ENCODE data around the gene SNAP47. TPM values are rescaled to one million over a fixed set of nuclear protein-coding genes. Genes with fewer than 3 reads are reported as not detected.

SNAP47 gene
- total RNA-seq, 2 donors from 2014 or later = 34.0 to 35.3 TPM

DNA sequence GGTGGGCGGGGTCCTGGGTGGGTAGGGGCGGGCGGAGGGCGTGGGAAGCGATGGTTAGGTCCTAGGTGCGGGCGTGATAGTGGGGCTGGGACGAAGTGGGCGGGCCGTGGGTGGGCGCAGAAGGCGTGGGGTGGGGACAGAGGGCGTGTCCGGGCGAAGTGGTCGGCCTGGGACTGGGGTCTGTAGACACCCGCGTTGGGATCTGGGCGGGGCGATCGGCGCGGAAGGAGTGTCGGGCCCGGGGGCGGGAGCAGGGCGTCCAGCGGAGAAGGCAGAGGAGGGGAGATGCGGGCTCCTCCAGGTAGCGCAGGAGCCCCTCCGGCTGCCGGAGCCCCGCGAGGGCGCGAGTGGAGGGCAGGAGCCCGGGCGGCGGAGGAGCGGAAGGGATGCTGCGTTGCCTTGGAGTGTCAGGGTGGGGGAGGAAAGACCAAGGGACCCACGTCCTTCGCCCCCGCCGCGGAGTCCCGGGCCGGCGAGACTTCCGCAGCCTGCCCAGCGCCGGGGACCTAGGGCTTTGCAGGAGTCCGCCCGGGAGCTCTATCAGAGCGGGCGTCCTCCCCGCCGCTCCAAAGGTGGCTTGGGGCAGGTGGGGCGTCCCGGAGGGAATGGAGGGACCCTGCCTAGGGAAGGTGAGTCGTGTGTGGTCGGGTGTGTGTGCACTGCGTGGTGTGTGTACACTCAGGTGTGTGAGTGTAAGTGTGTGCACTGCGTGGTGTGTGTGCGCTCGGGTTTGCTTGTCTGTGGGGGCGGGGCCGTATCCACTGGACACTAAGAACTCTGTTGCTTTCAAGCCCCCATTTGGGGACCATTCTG, 53.2 kb downstream of the SNAP47 start:
- no peaks in the 10 kb centered on the region for H3K36me3 Mint-ChIP-seq (ENCODE audit: insufficient read depth in 2 of 2)
- peak; percentile 77 to 78 for DNase-seq
- peak overlapping the region; percentile 84 to 88 for H3K4me3 Mint-ChIP-seq
- H3K27ac Mint-ChIP-seq = no peak overlapping the region
- peak; percentile 72 to 74 for ATAC-seq (replicated peaks in 1 of 2)
- no peaks in the 10 kb centered on the region for H3K9me3 Mint-ChIP-seq
- no peaks in the 10 kb centered on the region for H3K27me3 Mint-ChIP-seq (ENCODE audit: low read depth)
- peaks cover 6% of the 10 kb centered on the region for H3K4me1 Mint-ChIP-seq (ENCODE audit: low read depth)

DNA sequence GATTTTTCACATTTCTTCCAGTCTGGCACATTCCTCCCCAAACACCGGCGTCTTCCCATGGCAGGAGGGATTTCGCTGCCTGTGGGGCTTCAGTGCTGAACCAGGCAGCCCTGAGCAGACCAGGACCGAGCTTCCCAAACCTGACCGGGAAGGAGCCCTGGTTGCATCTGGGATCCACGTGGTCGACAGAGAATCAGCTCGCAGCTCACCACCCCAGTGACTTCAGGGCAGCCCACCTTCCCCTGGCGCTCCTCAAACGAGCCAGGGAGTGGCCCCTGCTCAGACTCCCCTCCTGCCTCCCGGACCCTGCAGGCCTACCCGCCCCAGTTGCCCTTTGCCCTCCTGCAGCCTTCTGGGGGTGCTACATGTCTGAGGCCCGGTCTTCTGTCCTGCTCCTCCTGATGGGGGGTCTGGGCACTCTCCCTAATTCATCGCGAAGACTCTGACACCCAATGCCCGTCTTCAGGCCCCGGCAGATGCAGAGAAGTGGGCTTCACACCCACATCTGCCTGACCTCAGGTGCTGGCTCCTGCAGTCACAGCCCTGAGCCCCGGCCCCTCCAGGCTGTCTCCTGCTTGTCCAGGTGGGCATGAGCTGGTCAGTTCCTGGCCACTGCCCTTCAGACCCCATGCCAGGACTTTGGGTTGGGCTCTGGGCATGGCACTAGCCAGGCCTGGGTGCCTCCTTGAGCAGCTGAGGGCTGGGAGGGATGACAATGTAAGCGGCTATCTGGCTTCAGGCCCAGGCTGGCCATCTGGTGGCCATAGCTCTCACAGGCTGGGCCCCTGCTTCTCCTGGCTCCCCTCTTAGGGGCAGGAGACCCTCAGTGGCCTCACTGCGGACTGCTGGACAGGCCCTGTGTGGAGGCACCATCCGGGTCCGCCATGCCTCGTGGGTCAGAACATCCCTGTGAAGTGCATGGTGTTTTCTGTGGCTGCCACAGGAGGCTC, 54.1 kb downstream of the SNAP47 start:
- no peaks in the 10 kb centered on the region for H3K27me3 Mint-ChIP-seq (ENCODE audit: low read depth)
- no peak overlapping the region for H3K27ac Mint-ChIP-seq

DNA sequence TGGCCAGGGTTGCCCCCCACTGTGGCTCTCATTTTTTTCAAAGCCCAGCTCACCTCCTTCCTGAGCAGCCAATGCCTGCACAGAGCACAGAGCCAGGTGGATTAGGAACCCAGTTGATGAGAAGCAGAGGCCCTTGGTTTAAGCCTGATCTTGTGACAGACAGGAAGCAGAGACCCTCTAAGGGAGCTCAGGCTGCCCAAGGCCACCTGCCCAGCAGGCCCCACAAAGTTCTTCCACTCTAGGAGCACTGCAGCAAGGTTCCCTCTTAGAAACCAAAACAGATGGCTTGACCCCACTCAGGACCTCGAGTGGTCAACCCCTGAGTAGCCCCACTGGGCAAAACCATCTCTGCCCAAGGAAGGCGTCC, 54.8 kb downstream of the SNAP47 start:
- Mint-ChIP-seq H3K9me3 (no peaks in the 10 kb centered on the region), H3K27me3 (ENCODE audit: low read depth) (no peaks in the 10 kb centered on the region), H3K4me3 (no peak overlapping the region), H3K27ac (no peak overlapping the region), H3K36me3 (ENCODE audit: insufficient read depth in 2 of 2) (no peaks in the 10 kb centered on the region), H3K4me1 (ENCODE audit: low read depth) (peaks cover 6% of the 10 kb centered on the region)
- DNase-seq (no peak), ATAC-seq (replicated peaks in 1 of 2) (no peak)

More for the DNA sequence above, 54.1 kb downstream of the SNAP47 start:
- DNase-seq (no peak), ATAC-seq (replicated peaks in 1 of 2) (no peak)
- H3K4me3 Mint-ChIP-seq = peak overlapping the region; percentile 57 to 88
- no peaks in the 10 kb centered on the region for H3K9me3 Mint-ChIP-seq
- H3K36me3 Mint-ChIP-seq (ENCODE audit: insufficient read depth in 2 of 2) = no peaks in the 10 kb centered on the region
- H3K4me1 Mint-ChIP-seq (ENCODE audit: low read depth) = peaks cover 6% of the 10 kb centered on the region

DNA sequence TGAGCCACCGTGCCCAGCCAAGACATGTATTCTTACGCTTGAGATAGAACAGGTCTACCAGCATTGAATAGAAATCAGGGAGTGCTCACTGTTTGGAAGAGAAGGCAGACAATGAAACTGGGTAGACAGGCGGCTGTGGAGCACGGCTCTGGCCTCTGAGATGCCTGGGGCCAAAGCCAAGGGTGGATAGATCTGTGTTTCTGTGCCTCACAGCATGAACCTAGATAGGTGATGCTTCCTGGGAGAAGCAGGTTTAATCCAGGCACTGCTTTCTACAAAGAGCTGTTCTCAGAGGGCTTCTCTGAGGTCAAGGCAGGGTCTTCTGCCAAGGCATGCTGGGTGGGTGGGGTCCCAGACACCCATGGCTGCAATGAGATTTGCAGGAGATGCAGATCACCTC, 55.6 kb downstream of the SNAP47 start:
- DNase-seq = no peak
- H3K27ac Mint-ChIP-seq = no peak overlapping the region
- no peak overlapping the region for H3K4me3 Mint-ChIP-seq
- peaks cover 5% of the 10 kb centered on the region for H3K4me1 Mint-ChIP-seq (ENCODE audit: low read depth)
- H3K36me3 Mint-ChIP-seq (ENCODE audit: insufficient read depth in 2 of 2) = no peaks in the 10 kb centered on the region
- ATAC-seq (replicated peaks in 1 of 2) = no peak
- H3K27me3 Mint-ChIP-seq (ENCODE audit: low read depth) = no peaks in the 10 kb centered on the region
- H3K9me3 Mint-ChIP-seq = no peaks in the 10 kb centered on the region

DNA sequence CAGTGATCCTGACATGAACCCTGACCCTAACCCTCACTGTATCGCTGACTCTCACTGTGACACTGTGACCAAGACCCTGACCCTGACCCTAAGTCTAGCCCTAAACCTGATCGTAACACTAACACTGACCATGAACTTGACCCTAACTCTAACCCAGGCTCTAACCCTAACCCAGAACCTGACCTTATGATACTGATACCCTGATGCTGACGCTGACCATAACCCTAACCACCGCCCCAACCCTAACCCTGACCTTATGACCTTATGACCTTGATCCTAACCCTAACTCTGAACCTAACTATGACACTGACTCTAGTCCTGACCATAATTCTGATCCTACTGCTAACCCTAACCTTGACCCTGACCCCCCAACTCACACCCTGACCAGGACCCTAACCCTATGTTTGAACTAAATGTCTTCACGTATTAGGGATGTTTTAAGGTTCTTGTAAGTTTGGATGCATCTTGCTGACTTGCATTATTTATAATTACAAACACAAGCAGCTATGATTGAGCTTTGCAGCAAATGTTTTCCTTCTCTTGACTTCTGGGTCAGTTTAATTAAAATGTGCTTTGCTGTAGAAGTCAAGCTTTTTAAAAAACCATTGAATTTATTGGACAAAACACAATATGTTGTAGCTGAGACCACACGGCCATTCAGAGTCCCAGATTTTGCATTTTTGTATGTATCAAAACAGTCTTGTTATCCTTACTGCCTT, 56.3 kb downstream of the SNAP47 start:
- Mint-ChIP-seq H3K27me3 (ENCODE audit: low read depth) (no peaks in the 10 kb centered on the region), H3K4me3 (no peak overlapping the region), H3K36me3 (ENCODE audit: insufficient read depth in 2 of 2) (no peaks in the 10 kb centered on the region), H3K27ac (no peak overlapping the region), H3K4me1 (ENCODE audit: low read depth) (no peaks in the 10 kb centered on the region), H3K9me3 (no peaks in the 10 kb centered on the region)
- ATAC-seq (replicated peaks in 1 of 2) (no peak), DNase-seq (no peak)

DNA sequence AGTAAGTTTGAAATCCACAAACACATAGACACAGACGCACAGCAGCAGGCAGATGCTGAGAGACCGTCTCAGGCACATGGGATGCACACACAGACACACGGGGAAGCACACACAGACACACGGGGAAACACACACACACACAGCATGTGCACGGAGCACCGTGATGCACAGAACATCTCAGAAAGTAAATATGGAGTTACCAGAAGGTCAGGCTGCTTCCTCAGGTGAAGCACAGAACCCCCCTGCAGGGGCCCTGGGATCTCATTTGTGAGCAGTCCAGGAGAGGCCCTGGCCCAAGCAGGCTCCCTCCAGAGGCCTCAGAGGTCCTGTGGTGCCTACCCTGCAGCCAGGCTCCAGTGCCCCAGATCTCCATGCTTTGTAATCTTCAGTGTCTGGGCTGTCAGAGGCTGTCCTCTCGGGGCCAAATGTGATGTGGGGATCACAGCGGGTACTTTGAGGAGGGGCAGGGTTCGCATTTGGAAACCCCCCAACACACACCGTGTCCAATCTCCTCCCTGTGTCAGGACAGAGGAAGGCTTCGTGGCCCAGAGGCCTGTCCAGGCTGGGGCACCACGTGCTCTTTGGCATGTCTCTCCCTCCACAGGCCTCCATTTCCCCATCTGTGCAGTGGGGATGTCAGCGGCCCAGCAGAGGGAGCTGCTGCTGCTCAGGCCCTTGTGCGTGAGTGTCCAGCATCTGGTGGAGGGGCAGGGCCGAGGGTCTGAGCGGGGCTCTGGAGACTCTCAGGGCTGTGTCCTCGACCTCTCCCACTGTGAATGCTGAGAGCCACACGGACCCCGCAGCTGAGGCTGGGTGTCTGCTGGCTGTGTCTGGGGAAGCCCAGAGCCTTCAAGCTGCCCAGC, 57.2 kb downstream of the SNAP47 start:
- ATAC-seq (replicated peaks in 1 of 2) (no peak), DNase-seq (no peak)
- Mint-ChIP-seq H3K27ac (no peak overlapping the region), H3K36me3 (ENCODE audit: insufficient read depth in 2 of 2) (no peaks in the 10 kb centered on the region), H3K4me1 (ENCODE audit: low read depth) (no peaks in the 10 kb centered on the region), H3K4me3 (no peak overlapping the region), H3K27me3 (ENCODE audit: low read depth) (no peaks in the 10 kb centered on the region), H3K9me3 (no peaks in the 10 kb centered on the region)

DNA sequence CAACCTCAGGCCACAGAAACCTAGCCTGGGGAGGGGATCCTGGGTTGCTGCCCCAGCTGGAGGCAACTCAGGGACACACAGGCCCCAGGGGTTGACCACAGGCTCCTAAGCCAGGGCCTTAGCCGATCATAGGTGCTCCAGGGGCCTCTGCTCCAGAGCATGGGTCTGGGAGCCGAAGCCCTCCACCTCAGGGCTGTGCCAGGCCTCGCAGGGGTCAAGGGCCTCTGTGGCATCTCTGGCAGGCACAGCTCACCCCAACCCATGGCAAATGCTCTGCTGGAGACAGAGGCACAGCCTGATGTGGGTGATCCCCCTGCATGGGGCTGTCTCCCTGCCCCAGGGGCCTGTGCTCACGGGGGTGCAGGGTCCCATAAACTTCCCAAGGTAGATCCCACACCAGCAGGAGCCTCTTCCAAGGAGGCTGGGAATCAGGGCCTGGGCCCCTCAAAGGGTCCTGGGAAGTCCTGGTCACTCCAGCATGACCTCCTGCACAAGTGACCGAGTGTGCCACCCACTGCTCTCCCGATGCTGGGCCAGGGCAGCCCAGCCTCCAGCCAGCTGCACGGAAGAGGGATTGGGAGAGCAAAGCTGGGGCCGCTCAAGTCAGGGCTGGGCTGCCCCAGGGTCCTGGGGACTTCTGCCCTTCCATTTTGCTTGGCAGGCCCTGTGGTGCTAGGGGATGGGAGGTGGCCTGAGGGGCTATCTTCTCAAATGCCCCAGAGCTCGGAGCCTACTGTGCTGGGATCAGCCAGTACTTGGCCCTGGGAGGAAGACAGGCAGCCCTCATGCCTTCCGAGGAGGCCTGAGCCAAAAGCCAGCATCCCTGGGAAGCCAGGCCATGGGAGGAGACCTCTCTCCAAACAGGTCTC, 58.1 kb downstream of the SNAP47 start:
- H3K4me1 Mint-ChIP-seq (ENCODE audit: low read depth) = no peaks in the 10 kb centered on the region
- no peaks in the 10 kb centered on the region for H3K9me3 Mint-ChIP-seq
- H3K27me3 Mint-ChIP-seq (ENCODE audit: low read depth) = no peaks in the 10 kb centered on the region
- H3K4me3 Mint-ChIP-seq = no peak overlapping the region
- H3K36me3 Mint-ChIP-seq (ENCODE audit: insufficient read depth in 2 of 2) = no peaks in the 10 kb centered on the region
- DNase-seq (no peak), ATAC-seq (replicated peaks in 1 of 2) (no peak)
- no peak overlapping the region for H3K27ac Mint-ChIP-seq

DNA sequence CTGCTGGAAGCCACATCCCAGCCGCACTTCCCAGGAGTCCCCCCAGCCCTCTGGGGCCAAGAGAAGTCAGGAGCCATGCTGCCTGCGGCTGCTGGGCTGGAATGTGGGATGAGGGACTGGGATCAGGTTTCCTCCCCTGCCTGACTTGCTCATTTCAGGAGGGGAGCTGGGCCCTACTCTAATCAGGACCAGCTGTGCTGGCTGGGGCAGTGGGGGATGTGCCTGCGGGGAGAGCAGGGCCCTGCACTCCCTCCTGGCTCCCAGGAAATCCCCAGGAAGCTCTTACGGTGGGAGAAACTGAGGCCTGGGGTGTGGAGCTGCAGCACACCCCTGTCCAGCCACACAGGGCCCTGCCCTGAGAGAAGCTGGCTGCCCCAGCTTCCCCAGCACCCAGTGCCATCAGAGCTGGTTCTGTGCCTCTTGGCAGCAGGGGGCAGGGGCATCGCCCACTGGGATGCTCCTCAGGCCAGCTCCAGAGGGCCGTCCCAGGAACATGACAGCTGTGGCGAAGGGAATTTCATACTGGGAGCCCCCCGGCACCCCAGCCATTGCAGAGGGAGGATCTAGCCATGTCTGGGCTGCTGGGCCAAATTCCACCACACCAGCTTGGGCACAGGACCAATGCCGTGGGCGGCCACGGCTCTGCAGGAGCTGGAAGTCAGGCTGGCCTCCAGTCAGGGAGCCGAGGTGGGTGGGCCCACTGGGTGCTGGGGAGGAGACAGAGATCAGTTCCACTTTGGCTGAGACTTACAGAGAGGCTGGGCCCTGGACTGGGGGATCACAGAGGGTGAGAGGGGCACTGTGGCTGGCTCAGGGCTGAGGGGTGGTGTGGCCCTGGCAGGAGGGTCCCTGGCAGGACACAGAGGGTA, 58.9 kb downstream of the SNAP47 start:
- Mint-ChIP-seq H3K4me3 (no peak overlapping the region), H3K36me3 (ENCODE audit: insufficient read depth in 2 of 2) (no peaks in the 10 kb centered on the region), H3K27me3 (ENCODE audit: low read depth) (no peaks in the 10 kb centered on the region), H3K4me1 (ENCODE audit: low read depth) (no peaks in the 10 kb centered on the region), H3K27ac (no peak overlapping the region), H3K9me3 (no peaks in the 10 kb centered on the region)
- DNase-seq (no peak), ATAC-seq (replicated peaks in 1 of 2) (no peak)

DNA sequence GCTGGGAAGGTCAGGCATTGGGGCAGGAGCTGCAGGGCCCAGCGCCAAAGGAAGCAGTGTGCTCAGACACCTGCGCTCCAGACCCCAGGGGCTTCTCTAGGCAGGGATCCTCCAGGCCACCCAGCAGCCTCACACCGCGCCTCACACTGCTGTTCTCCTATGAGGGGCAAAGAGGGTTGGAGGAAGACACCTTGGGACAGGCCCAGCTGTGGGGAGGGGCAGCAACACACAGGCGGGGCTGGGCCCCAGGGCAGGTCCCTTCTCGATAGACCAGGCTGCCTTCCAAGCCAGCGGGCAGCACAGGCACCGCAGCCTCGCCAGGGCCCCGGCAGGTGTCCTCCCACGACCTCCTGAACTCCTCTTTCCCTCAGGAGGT, 59.6 kb downstream of the SNAP47 start:
- Mint-ChIP-seq H3K27ac (no peak overlapping the region), H3K36me3 (ENCODE audit: insufficient read depth in 2 of 2) (no peaks in the 10 kb centered on the region), H3K4me3 (no peak overlapping the region), H3K27me3 (ENCODE audit: low read depth) (no peaks in the 10 kb centered on the region), H3K9me3 (no peaks in the 10 kb centered on the region), H3K4me1 (ENCODE audit: low read depth) (no peaks in the 10 kb centered on the region)
- DNase-seq = no peak
- ATAC-seq (replicated peaks in 1 of 2) = no peak

DNA sequence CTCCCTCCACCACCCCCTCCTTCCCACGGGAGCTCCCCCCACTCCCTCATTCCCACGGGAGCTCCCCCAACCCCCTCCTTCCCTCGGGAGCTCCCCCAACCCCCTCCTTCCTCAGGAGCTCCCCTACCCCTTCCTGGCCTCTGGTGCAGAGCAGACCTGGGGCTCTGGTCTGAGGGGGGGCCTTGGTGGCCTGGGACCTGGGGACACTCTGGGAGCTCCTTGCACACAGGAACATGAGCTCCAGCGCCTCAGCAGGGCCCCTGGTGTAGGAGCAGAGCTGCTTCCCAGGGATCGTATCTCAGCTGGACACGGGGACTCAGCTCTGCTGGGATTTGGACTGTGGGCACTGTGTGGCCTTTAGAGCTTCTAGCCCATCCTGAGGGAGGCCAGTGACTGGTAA, 60.5 kb downstream of the SNAP47 start:
- no peak overlapping the region for H3K4me3 Mint-ChIP-seq
- no peak for ATAC-seq (replicated peaks in 1 of 2)
- H3K27ac Mint-ChIP-seq = no peak overlapping the region
- no peaks in the 10 kb centered on the region for H3K27me3 Mint-ChIP-seq (ENCODE audit: low read depth)
- no peaks in the 10 kb centered on the region for H3K36me3 Mint-ChIP-seq (ENCODE audit: insufficient read depth in 2 of 2)
- H3K9me3 Mint-ChIP-seq = no peaks in the 10 kb centered on the region
- no peak for DNase-seq
- no peaks in the 10 kb centered on the region for H3K4me1 Mint-ChIP-seq (ENCODE audit: low read depth)

DNA sequence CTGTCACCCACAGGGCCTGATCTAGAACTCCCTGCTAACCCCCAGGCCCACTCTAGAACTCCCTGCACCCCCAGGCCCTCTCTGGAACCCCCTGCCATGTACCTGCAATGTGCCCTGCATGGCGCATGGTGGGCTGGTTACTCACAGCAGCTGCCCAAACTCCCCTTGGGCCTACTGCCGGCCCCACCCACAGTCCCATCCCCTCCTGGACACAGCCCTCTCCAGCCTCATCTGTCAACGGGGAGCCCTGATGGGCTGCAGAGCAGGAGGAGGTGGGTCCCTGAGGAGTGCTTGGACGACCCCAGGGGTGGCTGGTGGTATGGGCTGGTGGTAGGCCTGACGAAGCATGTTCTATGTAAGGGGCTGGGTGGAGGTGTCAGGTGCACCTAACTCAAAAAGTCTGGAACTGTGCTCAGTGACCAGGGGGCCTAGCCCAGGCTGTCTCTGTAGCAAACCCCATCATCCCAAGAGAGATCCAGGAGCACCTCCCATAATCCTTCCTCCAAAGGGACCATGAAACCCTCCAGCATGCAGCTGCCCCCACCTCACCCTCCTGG, 61.2 kb downstream of the SNAP47 start:
- ATAC-seq (replicated peaks in 1 of 2) = no peak
- no peaks in the 10 kb centered on the region for H3K27me3 Mint-ChIP-seq (ENCODE audit: low read depth)
- H3K27ac Mint-ChIP-seq = no peak overlapping the region
- H3K4me3 Mint-ChIP-seq = no peak overlapping the region
- no peaks in the 10 kb centered on the region for H3K4me1 Mint-ChIP-seq (ENCODE audit: low read depth)
- H3K36me3 Mint-ChIP-seq (ENCODE audit: insufficient read depth in 2 of 2) = no peaks in the 10 kb centered on the region
- H3K9me3 Mint-ChIP-seq = no peaks in the 10 kb centered on the region
- DNase-seq = no peak

All from activated T-cell treated with anti-CD3 and anti-CD28 coated beads, Interleukin-2, amount 50 U/mL, for 72 hours (primary cell).